NCI-H1930 (cell line): ENCODE results near the gene ITGA2.
A peak's percentile ranks its signal among the peaks of the same experiment; 100 is the strongest.

ENCODE experiments used
- DNase-seq, 2 experiments: peaks; one replicate each; lab custom pipeline; 2025; lab: John Stamatoyannopoulos, UW

ITGA2 gene

GRCh38 chr5:52988335-52989024 is 672 bp upstream of the ITGA2 start:
- no peak for DNase-seq

GRCh38 chr5:52989781-52990527 is 802 bp downstream of the ITGA2 start:
- no peak for DNase-seq

GRCh38 chr5:52990528-52990925 is 1.4 kb downstream of the ITGA2 start:
- no peak for DNase-seq

- DNase-seq = no peak
Measured at GRCh38 chr5:52993367-52993766, 4.2 kb downstream of the ITGA2 start.

- no peak for DNase-seq
Measured at GRCh38 chr5:52994266-52994665, 5.1 kb downstream of the ITGA2 start.

GRCh38 chr5:52995095-52995494 is 5.9 kb downstream of the ITGA2 start:
- no peak for DNase-seq

- no peak for DNase-seq
Measured at GRCh38 chr5:52995914-52996313, 6.8 kb downstream of the ITGA2 start.

GRCh38 chr5:52996979-52997378 is 7.8 kb downstream of the ITGA2 start:
- DNase-seq = peak in 1 of 2 experiments; percentile 28

GRCh38 chr5:52997424-52997823 is 8.3 kb downstream of the ITGA2 start:
- peak; percentile 28 to 71 for DNase-seq

GRCh38 chr5:52998552-52999313 is 9.6 kb downstream of the ITGA2 start:
- no peak for DNase-seq

GRCh38 chr5:52999344-52999949 is 10.3 kb downstream of the ITGA2 start:
- no peak for DNase-seq

- DNase-seq = no peak
Measured at GRCh38 chr5:53001541-53001940, 12.4 kb downstream of the ITGA2 start.

- DNase-seq = no peak
Measured at GRCh38 chr5:53002491-53002890, 13.3 kb downstream of the ITGA2 start.

GRCh38 chr5:53003144-53003543 is 14.0 kb downstream of the ITGA2 start:
- DNase-seq = no peak

- DNase-seq = no peak
Measured at GRCh38 chr5:53006911-53007890, 18.0 kb downstream of the ITGA2 start.

- DNase-seq = no peak
Measured at GRCh38 chr5:53008751-53009150, 19.6 kb downstream of the ITGA2 start.

- DNase-seq = no peak
Measured at GRCh38 chr5:53009816-53010215, 20.7 kb downstream of the ITGA2 start.

- DNase-seq = no peak
Measured at GRCh38 chr5:53010814-53011213, 21.7 kb downstream of the ITGA2 start.

GRCh38 chr5:53011233-53011632 is 22.1 kb downstream of the ITGA2 start:
- DNase-seq = no peak

- DNase-seq = no peak
Measured at GRCh38 chr5:53013857-53014256, 24.7 kb downstream of the ITGA2 start.

- no peak for DNase-seq
Measured at GRCh38 chr5:53017383-53017782, 28.2 kb downstream of the ITGA2 start.
